Neuronal stem cell (in vitro differentiated cells): Measurements from ENCODE around the gene VWA8.
"Not testable (repeated sequence)": the region's sequence is repeated elsewhere in the genome, so short reads cannot be mapped to it uniquely, and the experiment has no call there.

Source experiments
- DNase-seq: peaks from one replicate; pipeline ENCODE4 v3.0.0-alpha.2; 2013; ENCODE audit warnings: low spot score
- H2AFZ ChIP-seq: one replicate; pipeline ENCODE4 v1.6.1; 2013; ENCODE audit warnings: mild to moderate bottlenecking, low read length, inconsistent platforms
- H2AK5ac ChIP-seq: 2 replicates; pipeline ENCODE4 v1.6.1; 2013; ENCODE audit warnings: low read depth, mild to moderate bottlenecking, inconsistent platforms, low read length, moderate library complexity, mixed read lengths
- H2BK120ac ChIP-seq: 2 replicates; pipeline ENCODE4 v1.6.1; 2013; ENCODE audit warnings: low read depth, mild to moderate bottlenecking, inconsistent platforms, low read length, moderate library complexity, mixed read lengths
- H2BK12ac ChIP-seq: one replicate; pipeline ENCODE4 v1.6.1; 2013; ENCODE audit warnings: low read length, inconsistent platforms
- H2BK15ac ChIP-seq: 2 replicates; pipeline ENCODE4 v1.6.1; 2013; ENCODE audit warnings: mild to moderate bottlenecking, low read length, inconsistent platforms, mixed read lengths
- H2BK5ac ChIP-seq: one replicate; pipeline ENCODE4 v1.6.1; 2013; ENCODE audit warnings: inconsistent platforms, mild to moderate bottlenecking, low read length, moderate library complexity
- H3K14ac ChIP-seq: one replicate; pipeline ENCODE4 v1.6.1; 2013; ENCODE audit warnings: low read length, inconsistent platforms
- H3K18ac ChIP-seq: 2 replicates; pipeline ENCODE4 v1.6.1; 2013; ENCODE audit warnings: low read length, inconsistent platforms
- H3K23ac ChIP-seq: 2 replicates; pipeline ENCODE4 v1.6.1; 2013; ENCODE audit warnings: low read depth, mild to moderate bottlenecking, mixed read lengths, low read length, inconsistent platforms; ENCODE audit not compliant: poor library complexity
- H3K27ac ChIP-seq: replicated peaks from 3 replicates; pipeline ENCODE4 v1.5.1; 2013; ENCODE audit warnings: low read length, inconsistent platforms
- H3K27me3 ChIP-seq, 3 experiments: 2 replicates each; pipeline ENCODE4 v1.6.1; 2013; ENCODE audit warnings: low read length in 3 of 3, mild to moderate bottlenecking in 2 of 3, inconsistent platforms in 1 of 3, low read depth in 1 of 3, mixed read lengths in 1 of 3, moderate library complexity in 1 of 3; ENCODE audit not compliant: control insufficient read depth in 3 of 3, insufficient read depth in 3 of 3
- H3K36me3 ChIP-seq, 2 donors: replicated peaks in 1 of 2; 2 replicates each; pipeline ENCODE4 v1.6.1; 2013; ENCODE audit warnings: low read length in 2 of 2; ENCODE audit not compliant: control insufficient read depth in 2 of 2, insufficient read depth in 2 of 2
- H3K4ac ChIP-seq: 2 replicates; pipeline ENCODE4 v1.6.1; 2013; ENCODE audit warnings: inconsistent platforms, mild to moderate bottlenecking, low read length, moderate library complexity
- H3K4me1 ChIP-seq, 2 donors: 1 replicate in 1 of 2; 2 replicates in 1 of 2; pipeline ENCODE4 v1.6.1; 2013; ENCODE audit warnings: low read length in 2 of 2, low read depth in 1 of 2; ENCODE audit not compliant: control insufficient read depth in 2 of 2, insufficient read depth in 1 of 2
- H3K4me2 ChIP-seq: one replicate; pipeline ENCODE4 v1.6.1; 2013; ENCODE audit warnings: mild to moderate bottlenecking, low read length, inconsistent platforms; ENCODE audit not compliant: insufficient read depth, poor library complexity, severe bottlenecking
- H3K4me3 ChIP-seq, 2 donors: 2 replicates each; pipeline ENCODE4 v1.5.1; 2013; ENCODE audit warnings: low read length in 2 of 2, mild to moderate bottlenecking in 2 of 2, inconsistent platforms in 1 of 2, moderate library complexity in 1 of 2
- H3K79me1 ChIP-seq: one replicate; pipeline ENCODE4 v1.6.1; 2013; ENCODE audit warnings: low read depth, mild to moderate bottlenecking, inconsistent platforms, low read length, moderate library complexity
- H3K9ac ChIP-seq: one replicate; pipeline ENCODE4 v1.6.1; 2013; ENCODE audit warnings: mild to moderate bottlenecking, low read depth, low read length, inconsistent platforms; ENCODE audit not compliant: poor library complexity
- H3K9me3 ChIP-seq, 2 donors: replicated peaks in 1 of 2; 2 replicates each; pipeline versions ENCODE3 to v1.6.1; 2013; ENCODE audit warnings: low read length in 2 of 2, mild to moderate bottlenecking in 2 of 2, inconsistent platforms in 1 of 2, low read depth in 1 of 2, mixed read lengths in 1 of 2, moderate library complexity in 1 of 2; ENCODE audit not compliant: control insufficient read depth in 2 of 2, insufficient read depth in 1 of 2
- H4K8ac ChIP-seq: one replicate; pipeline ENCODE4 v1.6.1; 2013; ENCODE audit warnings: low read depth, mild to moderate bottlenecking, inconsistent platforms, low read length, moderate library complexity
- H4K91ac ChIP-seq: one replicate; pipeline ENCODE4 v1.6.1; 2013; ENCODE audit warnings: low read length, low read depth, mild to moderate bottlenecking, inconsistent platforms; ENCODE audit not compliant: poor library complexity
- WGBS, 2 donors: extraction: QIAGEN DNeasy Blood & Tissue Kit; methylation state at CpG; one replicate each; pipeline ENCODE4 v1.1.7; 2013; ENCODE audit warnings: missing lambda C conversion rate in 2 of 2, mixed read lengths in 1 of 2; ENCODE audit not compliant: insufficient read length in 2 of 2, insufficient replicate concordance in 1 of 2; ENCODE audit errors: extremely low coverage in 2 of 2; 5-methylcytosine and 5-hydroxymethylcytosine counted together

The VWA8 gene

DNA sequence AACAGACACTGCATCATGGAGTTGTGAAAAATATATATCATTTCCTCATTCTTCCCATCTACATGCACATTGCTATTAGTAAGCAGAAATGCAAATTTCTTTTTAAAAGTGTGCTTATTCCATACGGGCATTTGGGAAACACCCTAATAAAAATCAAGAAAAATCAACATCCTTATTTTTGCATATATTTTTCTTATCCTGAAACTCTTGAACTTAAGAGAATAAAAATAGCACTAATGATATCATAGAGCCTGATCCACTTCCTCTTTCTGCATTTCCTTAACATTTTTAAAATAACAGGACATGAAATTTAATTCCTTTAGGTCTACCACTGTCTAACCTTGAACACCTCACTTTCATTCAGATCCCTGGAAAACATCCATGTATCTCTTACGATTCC lies 123.3 kb downstream of the VWA8 start:
- H3K4me3 ChIP-seq = no peak overlapping the region
- H2BK5ac ChIP-seq = no peak overlapping the region
- H2AFZ ChIP-seq = no peak overlapping the region
- no peak for DNase-seq
- H3K27me3 ChIP-seq = no peaks in the 10 kb centered on the region
- no peaks in the 10 kb centered on the region for H3K79me1 ChIP-seq
- H3K4me2 ChIP-seq = no peak overlapping the region
- no peak overlapping the region for H2AK5ac ChIP-seq
- no peaks in the 10 kb centered on the region for H3K9me3 ChIP-seq
- H3K36me3 ChIP-seq = peaks cover 0 to 5% of the 10 kb centered on the region in 2 donors
- H2BK15ac ChIP-seq = no peak overlapping the region
- no peak overlapping the region for H3K4ac ChIP-seq
- no peak overlapping the region for H3K9ac ChIP-seq
- WGBS, 2 donors = no CpG with 5 or more reads among the region's 2 CpGs
- H4K91ac ChIP-seq = no peak overlapping the region
- no peak overlapping the region for H3K14ac ChIP-seq
- no peak overlapping the region for H2BK120ac ChIP-seq
- H2BK12ac ChIP-seq = no peak overlapping the region
- H3K23ac ChIP-seq = no peak overlapping the region
- H3K4me1 ChIP-seq = no peaks in the 10 kb centered on the region
- no peak overlapping the region for H3K27ac ChIP-seq
- H4K8ac ChIP-seq = no peak overlapping the region
- H3K18ac ChIP-seq = no peak overlapping the region

DNA sequence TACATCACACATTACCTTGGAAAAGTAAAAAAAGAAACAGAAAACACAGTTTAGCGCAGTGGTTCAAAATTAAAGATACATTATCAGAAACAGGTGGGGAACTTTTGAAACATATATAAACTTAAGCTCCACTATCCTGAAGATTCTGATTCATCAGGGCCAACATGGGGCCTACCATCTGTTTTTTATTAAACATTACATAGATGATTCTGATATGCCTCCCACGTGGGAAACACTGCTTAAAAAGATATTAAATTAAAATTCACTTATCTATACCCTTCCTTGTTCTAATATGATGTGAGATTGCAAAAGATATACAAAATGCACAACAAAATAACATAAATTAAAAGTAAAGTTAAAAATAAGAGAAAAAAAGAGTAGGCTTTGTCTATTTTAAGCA lies 125.0 kb downstream of the VWA8 start:
- H3K4ac ChIP-seq = no peak overlapping the region
- H2AFZ ChIP-seq = no peak overlapping the region
- no peaks in the 10 kb centered on the region for H3K4me1 ChIP-seq
- no peak overlapping the region for H3K23ac ChIP-seq
- no peak overlapping the region for H4K8ac ChIP-seq
- H3K9ac ChIP-seq = no peak overlapping the region
- no peak overlapping the region for H4K91ac ChIP-seq
- H2AK5ac ChIP-seq = no peak overlapping the region
- DNase-seq = no peak
- no peak overlapping the region for H3K4me2 ChIP-seq
- WGBS, 2 donors = no CpG with 5 or more reads among the region's 2 CpGs
- no peak overlapping the region for H3K14ac ChIP-seq
- no peak overlapping the region for H2BK120ac ChIP-seq
- no peak overlapping the region for H3K27ac ChIP-seq
- no peak overlapping the region for H3K18ac ChIP-seq
- no peaks in the 10 kb centered on the region for H3K27me3 ChIP-seq
- no peak overlapping the region for H2BK12ac ChIP-seq
- no peak overlapping the region for H2BK15ac ChIP-seq
- H2BK5ac ChIP-seq = no peak overlapping the region
- no peaks in the 10 kb centered on the region for H3K9me3 ChIP-seq
- peaks cover 0 to 10% of the 10 kb centered on the region in 2 donors for H3K36me3 ChIP-seq
- H3K79me1 ChIP-seq = no peaks in the 10 kb centered on the region
- H3K4me3 ChIP-seq = no peak overlapping the region

DNA sequence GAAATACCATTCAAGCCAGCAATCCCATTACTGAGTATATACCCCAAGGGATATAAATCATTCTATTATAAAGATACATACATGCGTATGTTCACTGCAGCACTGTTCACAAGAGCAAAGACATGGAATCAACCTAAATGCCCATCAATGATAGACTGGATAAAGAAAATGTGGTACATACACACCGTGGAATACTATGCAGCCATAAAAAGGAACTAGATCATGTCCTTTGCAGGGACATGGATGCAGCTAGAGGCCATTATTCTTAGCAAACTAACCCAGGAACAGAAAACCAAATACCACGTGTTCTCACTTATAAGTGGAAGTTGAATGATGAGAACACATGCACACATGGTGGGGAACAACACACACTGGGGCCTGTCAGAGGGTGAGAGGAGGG lies 126.2 kb downstream of the VWA8 start:
- no CpG with 5 or more reads among the region's 3 CpGs for WGBS, 2 donors
- H3K9ac ChIP-seq, H3K14ac ChIP-seq, H2AK5ac ChIP-seq, H3K27ac ChIP-seq, H3K36me3 ChIP-seq, H3K79me1 ChIP-seq, H2BK15ac ChIP-seq, H3K27me3 ChIP-seq, H4K91ac ChIP-seq, H3K4me3 ChIP-seq, H4K8ac ChIP-seq, H3K9me3 ChIP-seq, H2BK12ac ChIP-seq, H2BK120ac ChIP-seq, H3K23ac ChIP-seq, DNase-seq, H3K4me1 ChIP-seq, H2BK5ac ChIP-seq, H3K4ac ChIP-seq, H3K18ac ChIP-seq, H2AFZ ChIP-seq, H3K4me2 ChIP-seq: not testable (repeated sequence)

DNA sequence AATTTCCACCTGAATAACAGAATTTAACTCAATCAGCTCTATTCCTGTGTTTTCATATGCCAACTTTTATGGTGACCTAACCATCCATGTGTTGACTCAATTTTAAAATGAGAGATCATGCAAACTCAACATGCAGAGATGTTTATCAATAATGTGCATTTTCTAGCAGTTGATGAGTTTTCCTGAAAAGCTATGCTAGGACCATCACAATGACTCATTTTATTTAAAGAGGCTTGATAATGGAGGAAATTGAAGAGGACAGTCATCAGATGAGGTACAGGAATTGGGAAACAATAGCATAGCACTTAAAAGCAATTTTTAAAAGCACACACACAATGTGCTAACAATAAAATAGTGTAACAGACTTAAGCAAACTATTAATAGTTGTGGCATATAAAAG lies 127.1 kb downstream of the VWA8 start:
- Histone ChIP-seq H2AK5ac (no peak overlapping the region), H2BK120ac (no peak overlapping the region), H3K4me1 (no peaks in the 10 kb centered on the region), H3K9ac (no peak overlapping the region), H3K18ac (no peak overlapping the region), H3K23ac (no peak overlapping the region), H2AFZ (no peak overlapping the region), H3K79me1 (no peaks in the 10 kb centered on the region), H3K27ac (no peak overlapping the region), H3K36me3 (peaks cover 0 to 10% of the 10 kb centered on the region in 2 donors), H2BK5ac (no peak overlapping the region), H3K27me3 (no peaks in the 10 kb centered on the region), H3K4ac (no peak overlapping the region), H3K9me3 (no peaks in the 10 kb centered on the region), H4K8ac (no peak overlapping the region), H3K4me3 (no peak overlapping the region), H3K14ac (no peak overlapping the region), H3K4me2 (no peak overlapping the region), H2BK12ac (no peak overlapping the region), H4K91ac (no peak overlapping the region), H2BK15ac (no peak overlapping the region)
- DNase-seq = no peak
